NK-92 (cell line): Measurements from ENCODE around the gene OLIG2.

Experiments used
- DNase-seq: peaks from one replicate; lab custom pipeline; 2025; ENCODE audit not compliant: unreplicated experiment; lab: John Stamatoyannopoulos, UW

Gene OLIG2

DNA sequence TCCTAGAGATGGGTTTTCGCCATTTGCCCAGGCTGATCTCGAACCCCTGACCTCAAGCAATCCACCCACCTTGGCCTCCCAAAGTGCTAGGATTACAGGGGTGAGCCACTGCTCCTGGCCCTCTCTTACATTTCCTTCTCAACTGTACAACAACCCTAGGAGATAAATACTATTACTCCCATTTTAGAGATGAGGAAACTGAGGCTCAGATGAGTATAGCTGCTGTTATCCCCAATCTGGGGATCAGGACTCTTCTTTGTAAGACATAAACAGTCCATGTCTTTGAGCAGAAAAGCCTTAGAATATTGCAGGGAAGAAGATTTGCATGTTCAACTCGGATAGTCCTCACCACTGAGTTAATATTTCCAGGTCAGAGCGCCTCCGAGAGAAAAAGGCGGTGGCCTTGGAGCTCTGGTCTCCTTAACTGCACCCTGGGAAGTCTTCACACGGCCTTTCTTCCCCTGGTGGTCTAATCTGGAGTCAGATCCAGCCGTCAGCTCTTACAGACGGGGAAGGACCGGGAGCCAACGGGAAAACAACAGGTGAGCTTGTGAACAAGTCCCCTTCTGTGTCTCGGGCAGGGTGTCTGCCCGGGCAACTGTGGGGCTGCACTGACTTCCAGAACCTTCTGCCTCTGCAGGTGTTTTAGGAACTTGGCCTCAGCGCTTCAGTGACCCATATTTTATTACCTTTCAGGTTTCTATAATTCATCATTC is 38.3 kb downstream of the OLIG2 start:
- no peak for DNase-seq

GRCh38 chr21:33064623-33065390 is 39.1 kb downstream of the OLIG2 start:
- no peak for DNase-seq

DNA sequence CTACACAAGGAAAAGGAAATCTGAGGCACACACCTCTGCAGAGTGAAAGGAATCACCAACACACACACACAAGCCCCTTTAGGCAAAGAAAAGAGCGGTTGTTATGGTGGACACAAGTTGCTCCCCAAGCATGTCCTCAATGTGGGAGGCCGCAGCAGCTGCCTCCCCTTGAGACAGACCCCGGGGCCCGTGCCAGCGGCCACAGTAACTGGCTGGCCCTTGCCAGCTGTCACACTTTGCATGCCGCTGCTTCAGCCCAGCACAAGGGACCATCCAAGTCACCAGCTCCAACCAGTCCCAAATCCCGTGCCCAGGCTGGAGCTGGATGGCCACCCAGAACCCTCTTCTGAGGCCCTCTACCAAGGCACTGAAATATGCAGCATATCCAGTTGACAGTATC is 41.3 kb downstream of the OLIG2 start:
- no peak for DNase-seq

DNA sequence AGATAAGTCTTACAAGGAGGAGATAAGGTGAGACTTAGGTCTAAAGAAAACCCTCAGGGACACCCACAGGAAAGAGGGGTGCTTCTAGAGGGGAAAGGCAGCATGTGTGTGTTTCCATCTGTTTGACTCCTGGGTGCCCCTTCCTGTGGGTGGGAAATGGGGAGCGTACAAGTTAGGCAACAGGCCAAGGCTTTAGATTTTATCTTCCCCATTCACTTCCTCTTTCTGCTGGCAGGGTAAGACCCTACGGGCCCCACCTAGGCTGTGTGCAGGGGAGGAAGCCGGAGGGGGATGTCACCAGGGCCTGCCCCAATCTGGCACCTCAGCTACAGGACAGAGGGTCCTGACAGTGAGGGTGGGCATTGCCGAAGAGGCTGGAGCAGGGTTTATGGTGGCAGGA is 41.7 kb downstream of the OLIG2 start:
- no peak for DNase-seq

DNA sequence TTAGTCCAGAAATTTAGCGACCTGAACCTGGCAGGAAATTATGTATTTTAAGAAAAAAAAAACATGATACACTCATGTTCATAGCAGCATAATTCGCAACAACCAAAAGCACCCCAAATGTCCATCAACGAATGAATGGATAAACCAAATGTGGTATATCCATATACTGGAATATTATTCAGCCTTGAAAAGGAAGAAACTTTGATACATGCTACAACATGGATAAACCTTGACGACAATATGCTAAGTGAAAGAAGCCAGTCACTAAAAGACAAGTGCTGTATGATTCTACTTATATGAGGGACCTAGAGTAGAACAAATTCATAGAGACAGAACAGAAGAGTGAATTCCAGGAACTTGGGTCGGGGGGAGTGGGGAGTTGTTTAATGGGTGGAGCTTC is 43.5 kb downstream of the OLIG2 start:
- no peak for DNase-seq

GRCh38 chr21:33069645-33069993 is 43.9 kb downstream of the OLIG2 start:
- DNase-seq = no peak

DNA sequence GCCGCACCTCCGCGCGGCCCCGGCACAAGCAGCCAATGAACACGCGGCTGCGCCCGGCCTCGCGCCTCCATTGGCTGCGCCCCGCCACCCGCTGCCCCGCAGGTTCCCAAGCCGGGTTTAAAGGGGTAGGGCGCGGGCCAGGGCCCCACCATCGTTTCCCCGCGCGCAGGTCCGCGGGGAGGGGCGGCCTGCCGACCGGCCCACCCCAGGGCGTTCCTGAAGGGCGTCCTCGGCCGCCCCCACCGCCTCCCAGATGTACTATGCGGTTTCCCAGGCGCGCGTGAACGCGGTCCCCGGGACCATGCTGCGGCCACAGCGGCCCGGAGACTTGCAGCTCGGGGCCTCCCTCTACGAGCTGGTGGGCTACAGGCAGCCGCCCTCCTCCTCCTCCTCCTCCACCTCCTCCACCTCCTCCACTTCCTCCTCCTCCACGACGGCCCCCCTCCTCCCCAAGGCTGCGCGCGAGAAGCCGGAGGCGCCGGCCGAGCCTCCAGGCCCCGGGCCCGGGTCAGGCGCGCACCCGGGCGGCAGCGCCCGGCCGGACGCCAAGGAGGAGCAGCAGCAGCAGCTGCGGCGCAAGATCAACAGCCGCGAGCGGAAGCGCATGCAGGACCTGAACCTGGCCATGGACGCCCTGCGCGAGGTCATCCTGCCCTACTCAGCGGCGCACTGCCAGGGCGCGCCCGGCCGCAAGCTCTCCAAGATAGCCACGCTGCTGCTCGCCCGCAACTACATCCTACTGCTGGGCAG is 44.4 kb downstream of the OLIG2 start, which contains the start of gene OLIG1:
OLIG1 (plus strand) TSS at position 148 of the 750 bp plus-strand sequence; CDS start at position 254, 106 bp downstream.
- no peak for DNase-seq

DNA sequence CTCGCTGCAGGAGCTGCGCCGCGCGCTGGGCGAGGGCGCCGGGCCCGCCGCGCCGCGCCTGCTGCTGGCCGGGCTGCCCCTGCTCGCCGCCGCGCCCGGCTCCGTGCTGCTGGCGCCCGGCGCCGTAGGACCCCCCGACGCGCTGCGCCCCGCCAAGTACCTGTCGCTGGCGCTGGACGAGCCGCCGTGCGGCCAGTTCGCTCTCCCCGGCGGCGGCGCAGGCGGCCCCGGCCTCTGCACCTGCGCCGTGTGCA is 44.9 kb downstream of the OLIG2 start:
- no peak for DNase-seq

- DNase-seq = no peak
Observed at GRCh38 chr21:33070998-33071769, 45.4 kb downstream of the OLIG2 start.

- no peak for DNase-seq
Observed at GRCh38 chr21:33071770-33072306, 46.1 kb downstream of the OLIG2 start.

GRCh38 chr21:33073636-33074035 is 47.9 kb downstream of the OLIG2 start:
- no peak for DNase-seq

- DNase-seq = no peak
Observed at GRCh38 chr21:33075128-33075527, 49.4 kb downstream of the OLIG2 start.

DNA sequence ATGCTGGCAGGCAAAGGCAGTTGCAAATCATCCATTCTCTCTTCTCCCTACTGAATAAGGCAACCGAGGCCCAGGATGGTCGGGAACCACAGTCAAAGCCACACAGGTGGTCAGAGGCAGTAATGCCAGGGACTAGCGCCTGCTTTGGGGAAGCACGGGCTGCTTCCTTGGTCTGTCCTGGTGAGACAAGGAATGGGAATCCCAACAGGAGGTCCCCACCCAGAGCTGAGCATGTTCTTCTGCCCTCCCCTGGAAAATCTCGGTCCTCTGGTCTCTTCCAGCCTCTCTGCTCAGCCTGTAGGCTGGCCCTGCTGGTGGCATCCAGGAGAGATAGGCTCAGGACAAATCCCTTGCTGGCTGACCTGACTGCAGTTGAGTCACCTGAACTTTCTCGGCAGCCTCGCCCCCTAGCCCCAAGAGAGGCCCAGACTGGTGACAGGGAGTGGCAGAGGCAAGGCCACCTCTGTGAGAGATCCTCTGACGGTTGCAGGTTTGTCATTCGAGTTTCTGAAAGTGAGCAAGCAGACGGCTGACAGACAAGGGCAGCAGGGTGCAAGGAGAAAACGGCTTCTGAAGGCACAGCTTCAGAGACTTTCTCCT is 50.0 kb downstream of the OLIG2 start:
- DNase-seq = no peak

GRCh38 chr21:33076600-33077329 is 51.0 kb downstream of the OLIG2 start:
- DNase-seq = no peak
